Activated CD4-positive, alpha-beta T cell treated with anti-CD3 and anti-CD28 coated beads for 4 hours (primary cell): ENCODE results near the gene CRTC1.

ENCODE experiments used
- DNase-seq, 2 donors: peaks; one replicate each; pipeline ENCODE4 v3.0.0-alpha.2; 2020

The CRTC1 gene

GRCh38 chr19:18683109-18683957 is at the start of gene CRTC1:
TSS of gene CRTC1 (plus strand) at chr19:18683680. CDS start at chr19:18683703, 23 bp downstream.
- peak; percentile 93 to 95 for DNase-seq

GRCh38 chr19:18634612-18635297 is 48.7 kb upstream of the CRTC1 start:
- no peak for DNase-seq

- no peak for DNase-seq
Measured at GRCh38 chr19:18635831-18636182, 47.7 kb upstream of the CRTC1 start.

GRCh38 chr19:18636183-18636968 is 47.1 kb upstream of the CRTC1 start:
- DNase-seq, result peak; percentile 99 to 100

GRCh38 chr19:18636969-18637629 is 46.4 kb upstream of the CRTC1 start, which contains the start of gene KLHL26:
TSS of gene KLHL26 (plus strand) at chr19:18637028. CDS start at chr19:18637055, 27 bp downstream.
- peak in 1 of 2 donors; percentile 15 for DNase-seq

- no peak for DNase-seq
Measured at GRCh38 chr19:18637673-18638630, 45.5 kb upstream of the CRTC1 start.

GRCh38 chr19:18639706-18640243 is 43.7 kb upstream of the CRTC1 start:
- no peak for DNase-seq

GRCh38 chr19:18644196-18645034 is 39.1 kb upstream of the CRTC1 start:
- no peak for DNase-seq

GRCh38 chr19:18645035-18645511 is 38.4 kb upstream of the CRTC1 start:
- DNase-seq, result no peak

GRCh38 chr19:18646535-18647370 is 36.7 kb upstream of the CRTC1 start:
- DNase-seq, result no peak

- DNase-seq, result no peak
Measured at GRCh38 chr19:18647371-18647767, 36.1 kb upstream of the CRTC1 start.

GRCh38 chr19:18647807-18648206 is 35.7 kb upstream of the CRTC1 start:
- DNase-seq, result no peak

GRCh38 chr19:18648973-18649315 is 34.5 kb upstream of the CRTC1 start:
- no peak for DNase-seq

GRCh38 chr19:18649371-18650020 is 34.0 kb upstream of the CRTC1 start:
- DNase-seq, result no peak

GRCh38 chr19:18650021-18650390 is 33.5 kb upstream of the CRTC1 start:
- DNase-seq, result no peak

- DNase-seq, result no peak
Measured at GRCh38 chr19:18650468-18651041, 32.9 kb upstream of the CRTC1 start.

GRCh38 chr19:18651300-18651699 is 32.2 kb upstream of the CRTC1 start:
- DNase-seq, result no peak

GRCh38 chr19:18651733-18652132 is 31.7 kb upstream of the CRTC1 start:
- no peak for DNase-seq
